Activated naive CD8-positive, alpha-beta T cell treated with anti-CD3 and anti-CD28 coated beads, Interleukin-2, amount 50 U/mL, for 16 hours (primary cell): ENCODE measurements around the gene FRMPD1.
A peak's percentile ranks its signal among the peaks of the same experiment; 100 is the strongest.

Source experiments
- DNase-seq: peaks from one replicate; pipeline ENCODE4 v3.0.0-alpha.2; 2020; ENCODE audit warnings: low read depth, low spot score

Gene FRMPD1

GRCh38 chr9:37776328-37776727 is 125.6 kb downstream of the FRMPD1 start:
- DNase-seq = no peak

GRCh38 chr9:37778534-37778933 is 127.8 kb downstream of the FRMPD1 start:
- no peak for DNase-seq

- no peak for DNase-seq
Measured at GRCh38 chr9:37784291-37784615, 133.5 kb downstream of the FRMPD1 start.

GRCh38 chr9:37784616-37785483 is 134.1 kb downstream of the FRMPD1 start, which contains the start of gene EXOSC3:
Gene EXOSC3, minus strand, starts transcription at chr9:37785064. Its CDS starts 20 bp downstream, at chr9:37785044.
- peak; percentile 70 for DNase-seq

- DNase-seq = no peak
Measured at GRCh38 chr9:37787059-37787458, 136.3 kb downstream of the FRMPD1 start.

DNA sequence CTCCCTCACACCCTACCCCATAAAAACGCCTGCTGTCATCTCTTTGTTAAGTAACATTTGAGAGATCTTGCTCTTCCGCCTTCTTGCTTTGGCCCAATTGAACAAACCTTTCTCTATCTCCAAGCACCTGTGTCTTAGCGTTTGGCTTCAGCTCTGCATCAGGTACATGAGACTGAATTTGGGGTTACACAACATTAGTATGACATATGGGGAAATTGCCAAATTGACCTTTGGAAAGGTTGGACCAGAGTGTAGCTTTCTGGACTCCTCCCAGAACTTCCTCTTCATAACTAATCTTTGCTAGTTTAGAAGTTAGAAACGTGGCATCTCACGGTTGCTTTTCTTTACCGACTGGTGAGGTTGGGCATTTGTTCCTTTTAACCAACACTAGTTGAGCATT is 137.6 kb downstream of the FRMPD1 start:
- no peak for DNase-seq

GRCh38 chr9:37790096-37790495 is 139.3 kb downstream of the FRMPD1 start:
- no peak for DNase-seq

DNA sequence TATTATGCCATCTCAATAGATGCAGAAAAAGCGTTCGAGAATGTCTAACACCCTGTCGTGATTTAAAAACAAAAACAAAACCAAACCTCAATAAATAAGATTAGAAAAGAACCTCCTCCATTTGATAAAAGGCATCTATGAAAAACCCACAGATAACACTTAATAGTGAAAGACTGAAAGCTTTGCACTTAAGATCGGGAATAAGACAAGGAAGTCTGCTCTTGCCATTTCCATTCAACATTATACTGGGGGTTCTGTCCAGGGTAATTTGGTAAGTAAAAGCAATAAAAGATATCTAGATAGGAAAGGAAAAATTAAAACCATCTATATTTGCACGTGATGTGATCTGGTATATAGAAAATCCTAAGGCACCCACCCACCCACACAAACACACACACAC is 141.4 kb downstream of the FRMPD1 start:
- no peak for DNase-seq

- DNase-seq = no peak
Measured at GRCh38 chr9:37796232-37796631, 145.5 kb downstream of the FRMPD1 start.
